ENCODE measurements around the gene ATOSA. TPM values are rescaled to one million over a fixed set of nuclear protein-coding genes. Genes with fewer than 3 reads are reported as not detected.

ATOSA gene
- total and polyA plus RNA-seq, 2 of the 13 experiments (the other 11 are each of a cell fraction or from before 2014, with no cell fraction given): 6.6 to 16.3 TPM

GRCh38 chr15:52682781-52683180 is 3.6 kb upstream of the ATOSA start:
- DNase-seq (ENCODE audit: low spot score): no peak
- intact Hi-C loops (cut with micrococcal nuclease; ENCODE audit: unreplicated experiment) (no loop called here), in situ Hi-C loops (cut with HindIII; ENCODE audit: extremely low pct_ligation_motif_present, low pct_unique_long_range_greater_than_20kb) (no loop called here)
- ChIA-PET CTCF (ENCODE audit: low intra/inter-chr PET ratio, low total read pairs) (no interaction called here), POLR2A (no interaction called here)
- H3K36me3 ChIP-seq (replicated peaks in 1 of 2; ENCODE audit: control insufficient read depth in 1 of 2, insufficient read depth in 2 of 2, low read length in 2 of 2): no peaks in the 10 kb centered on the region
- no peak for TF ChIP-seq ZNF275 (CRISPR knock-in tag; IDR thresholded peaks at IDR 0.05; ENCODE audit: borderline replicate concordance)
- TF ChIP-seq PBX3 (CRISPR knock-in tag; IDR thresholded peaks at IDR 0.05; ENCODE audit: borderline replicate concordance): no peak
- TF ChIP-seq ZNF382 (CRISPR knock-in tag; IDR thresholded peaks at IDR 0.05; ENCODE audit: borderline replicate concordance): no peak
- TF ChIP-seq SMAD9 (CRISPR knock-in tag; IDR thresholded peaks at IDR 0.05): no peak
- no peak for TF ChIP-seq DRAP1 (CRISPR knock-in tag; IDR thresholded peaks at IDR 0.05)
- no peak for TF ChIP-seq IKZF5 (CRISPR knock-in tag; IDR thresholded peaks at IDR 0.05)
- TF ChIP-seq ZNF207 (IDR thresholded peaks at IDR 0.05; ENCODE audit: borderline replicate concordance): no peak
- no peak for TF ChIP-seq SRSF1 (optimal IDR thresholded peaks at IDR 0.05; ENCODE audit: low read depth, low read length)
- no peak for TF ChIP-seq FOXC1 (CRISPR knock-in tag; IDR thresholded peaks at IDR 0.05; ENCODE audit: borderline replicate concordance)
- TF ChIP-seq ZNF770 (CRISPR knock-in tag; IDR thresholded peaks at IDR 0.05): no peak
- no peak for TF ChIP-seq HNRNPH1 (optimal IDR thresholded peaks at IDR 0.05; ENCODE audit: low read depth, low read length)
- TF ChIP-seq ZBTB34 (CRISPR knock-in tag; IDR thresholded peaks at IDR 0.05): no peak
- no peak for TF ChIP-seq SAP130 (CRISPR knock-in tag; IDR thresholded peaks at IDR 0.05; ENCODE audit: low read depth)
- no peak for TF ChIP-seq ASH2L (IDR thresholded peaks at IDR 0.05; ENCODE audit: insufficient read length, low read depth, low read length)
- TF ChIP-seq ZSCAN29 (CRISPR knock-in tag; conservative IDR thresholded peaks at IDR 0.05): no peak
- no peak for TF ChIP-seq ETV5 (CRISPR knock-in tag; IDR thresholded peaks at IDR 0.05; ENCODE audit: borderline replicate concordance)
- no TSS peak for BruUV-seq (replicated peaks)
- H3K4me1 ChIP-seq (ENCODE audit: insufficient read depth, low read length): no peaks in the 10 kb centered on the region
- H3K4me3 ChIP-seq (replicated peaks in 1 of 3; ENCODE audit: insufficient read depth in 1 of 3, low read depth in 2 of 3, low read length in 3 of 3): no peak overlapping the region
- H3K4me2 ChIP-seq (ENCODE audit: low read depth, low read length): no peak overlapping the region
- H3K79me2 ChIP-seq (ENCODE audit: insufficient read depth, low read length): no peaks in the 10 kb centered on the region
- H4K20me1 ChIP-seq (ENCODE audit: insufficient read depth, low read length): no peaks in the 10 kb centered on the region
- no peak for ATAC-seq
- WGBS (ENCODE audit: low lambda C conversion rate): 66% methylated on average over 3 of the region's 3 CpGs
- H2AFZ ChIP-seq (ENCODE audit: low read length): no peak overlapping the region
- no peak overlapping the region for H3K27ac ChIP-seq (ENCODE audit: extremely low read length, insufficient read depth, low read length)
- no peak overlapping the region for H3K9ac ChIP-seq (ENCODE audit: insufficient read depth, low read depth, low read length)
- no peaks in the 10 kb centered on the region; a peak in 1 of 5 replicates for H3K27me3 ChIP-seq (ENCODE audit: control insufficient read depth in 1 of 2, insufficient read depth in 2 of 2, low read length in 2 of 2)
- FAIRE-seq: no peak
- no peaks in the 10 kb centered on the region for H3K9me3 ChIP-seq (ENCODE audit: low read length)

Data from HepG2 (cell line).